Adrenal gland (tissue), 5 donors: ENCODE results near the gene GRIFIN.

Source experiments
- POLR2A ChIP-seq, 2 donors: fragments of 450-650 bp; IDR thresholded peaks; one replicate each; pipeline ENCODE4 v1.6.1; 2017; ENCODE audit warnings: antibody characterized with exemption in 2 of 2, mild to moderate bottlenecking in 2 of 2, moderate library complexity in 1 of 2
- TF ChIP-seq, protein P1 (sequence below), 6 experiments: fragments of 450-650 bp in 4 of 6; fragments of 200-600 bp in 2 of 6; sonication (generic) in 1 of 6; IDR thresholded peaks; 1 replicate in 5 of 6; 2 replicates in 1 of 6; pipeline versions ENCODE4 v1.5.1 to v1.8.0; 2016 to 2021; ENCODE audit warnings: antibody characterized with exemption in 6 of 6, mild to moderate bottlenecking in 2 of 6, moderate library complexity in 1 of 6
- donor health status: DM: no; HTN: no; CAD: no.

DNA sequence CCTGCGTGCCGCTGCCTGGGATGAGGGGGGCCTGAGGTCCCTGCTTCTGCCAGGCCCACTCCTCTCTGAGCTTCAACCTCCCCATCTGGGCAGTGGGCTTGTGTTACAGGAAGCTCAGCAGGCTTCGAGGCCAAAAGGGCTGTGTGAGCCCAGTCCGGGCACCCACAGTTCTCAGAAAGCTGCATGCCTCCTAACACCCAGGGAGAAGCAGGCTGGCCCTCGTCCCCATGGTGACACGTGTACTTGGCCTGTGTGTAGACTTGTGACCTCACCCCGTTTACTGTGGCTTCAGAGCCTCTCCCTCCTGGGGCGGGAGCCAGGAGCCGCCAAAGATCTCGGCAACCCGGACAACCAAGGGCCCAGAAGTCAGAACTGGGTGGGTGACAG, 2.2 kb upstream of the GRIFIN start:
- TF ChIP-seq, protein P1, sequence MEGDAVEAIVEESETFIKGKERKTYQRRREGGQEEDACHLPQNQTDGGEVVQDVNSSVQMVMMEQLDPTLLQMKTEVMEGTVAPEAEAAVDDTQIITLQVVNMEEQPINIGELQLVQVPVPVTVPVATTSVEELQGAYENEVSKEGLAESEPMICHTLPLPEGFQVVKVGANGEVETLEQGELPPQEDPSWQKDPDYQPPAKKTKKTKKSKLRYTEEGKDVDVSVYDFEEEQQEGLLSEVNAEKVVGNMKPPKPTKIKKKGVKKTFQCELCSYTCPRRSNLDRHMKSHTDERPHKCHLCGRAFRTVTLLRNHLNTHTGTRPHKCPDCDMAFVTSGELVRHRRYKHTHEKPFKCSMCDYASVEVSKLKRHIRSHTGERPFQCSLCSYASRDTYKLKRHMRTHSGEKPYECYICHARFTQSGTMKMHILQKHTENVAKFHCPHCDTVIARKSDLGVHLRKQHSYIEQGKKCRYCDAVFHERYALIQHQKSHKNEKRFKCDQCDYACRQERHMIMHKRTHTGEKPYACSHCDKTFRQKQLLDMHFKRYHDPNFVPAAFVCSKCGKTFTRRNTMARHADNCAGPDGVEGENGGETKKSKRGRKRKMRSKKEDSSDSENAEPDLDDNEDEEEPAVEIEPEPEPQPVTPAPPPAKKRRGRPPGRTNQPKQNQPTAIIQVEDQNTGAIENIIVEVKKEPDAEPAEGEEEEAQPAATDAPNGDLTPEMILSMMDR (IDR thresholded peaks at IDR 0.05), result no peak
- no peak for TF ChIP-seq POLR2A (IDR thresholded peaks at IDR 0.05)
